Liver (tissue), 3 donors: ENCODE results near the gene IPO5.

Source experiments
- GABPA ChIP-seq, 2 donors: IDR thresholded peaks in 1 of 2; conservative IDR thresholded peaks in 1 of 2; 2 replicates each; pipeline ENCODE4 v1.6.1; 2016; ENCODE audit warnings: antibody characterized with exemption in 2 of 2, mild to moderate bottlenecking in 1 of 2, moderate library complexity in 1 of 2
- JUND ChIP-seq, 2 donors: IDR thresholded peaks; 2 replicates each; pipeline ENCODE4 v1.6.1; 2016; ENCODE audit warnings: antibody characterized with exemption in 2 of 2
- MAX ChIP-seq: IDR thresholded peaks from 2 replicates; pipeline ENCODE4 v1.6.1; 2016; ENCODE audit warnings: antibody characterized with exemption
- NR2F2 ChIP-seq: IDR thresholded peaks from 2 replicates; pipeline ENCODE4 v1.6.1; 2016; ENCODE audit warnings: antibody characterized with exemption
- RAD21 ChIP-seq, 2 donors: IDR thresholded peaks; 2 replicates each; pipeline ENCODE4 v1.6.1; 2016; ENCODE audit warnings: antibody characterized with exemption in 2 of 2, mild to moderate bottlenecking in 2 of 2
- RXRA ChIP-seq, 2 donors: IDR thresholded peaks; 2 replicates each; pipeline ENCODE4 v1.6.1; 2017 to 2018; ENCODE audit warnings: antibody characterized with exemption in 2 of 2, mild to moderate bottlenecking in 1 of 2
- SP1 ChIP-seq: IDR thresholded peaks from 2 replicates; pipeline ENCODE4 v1.6.1; 2018; ENCODE audit warnings: antibody characterized with exemption, mild to moderate bottlenecking
- TAF1 ChIP-seq: conservative IDR thresholded peaks from 2 replicates; pipeline ENCODE4 v1.6.1; 2016; ENCODE audit warnings: antibody characterized with exemption, mild to moderate bottlenecking
- TF ChIP-seq, protein P1 (sequence below): fragments of 150-350 bp; IDR thresholded peaks from 2 replicates; pipeline ENCODE4 v1.5.1; 2017; ENCODE audit warnings: improper control_type of control experiment, low read depth, low read length; ENCODE audit not compliant: missing input control
- TF ChIP-seq, protein P2 (sequence below): IDR thresholded peaks from 2 replicates; pipeline ENCODE4 v1.6.1; 2016; ENCODE audit warnings: antibody characterized with exemption
- TF ChIP-seq, protein P3 (sequence below): IDR thresholded peaks from 2 replicates; pipeline ENCODE4 v1.6.1; 2016; ENCODE audit warnings: antibody characterized with exemption, mild to moderate bottlenecking
- donor health status: healthy.
- donor health status: healthy.

GRCh38 chr13:97904059-97904458, 49.4 kb upstream of the IPO5 start:
- TF ChIP-seq MAX, result no peak
- TF ChIP-seq, protein P1, sequence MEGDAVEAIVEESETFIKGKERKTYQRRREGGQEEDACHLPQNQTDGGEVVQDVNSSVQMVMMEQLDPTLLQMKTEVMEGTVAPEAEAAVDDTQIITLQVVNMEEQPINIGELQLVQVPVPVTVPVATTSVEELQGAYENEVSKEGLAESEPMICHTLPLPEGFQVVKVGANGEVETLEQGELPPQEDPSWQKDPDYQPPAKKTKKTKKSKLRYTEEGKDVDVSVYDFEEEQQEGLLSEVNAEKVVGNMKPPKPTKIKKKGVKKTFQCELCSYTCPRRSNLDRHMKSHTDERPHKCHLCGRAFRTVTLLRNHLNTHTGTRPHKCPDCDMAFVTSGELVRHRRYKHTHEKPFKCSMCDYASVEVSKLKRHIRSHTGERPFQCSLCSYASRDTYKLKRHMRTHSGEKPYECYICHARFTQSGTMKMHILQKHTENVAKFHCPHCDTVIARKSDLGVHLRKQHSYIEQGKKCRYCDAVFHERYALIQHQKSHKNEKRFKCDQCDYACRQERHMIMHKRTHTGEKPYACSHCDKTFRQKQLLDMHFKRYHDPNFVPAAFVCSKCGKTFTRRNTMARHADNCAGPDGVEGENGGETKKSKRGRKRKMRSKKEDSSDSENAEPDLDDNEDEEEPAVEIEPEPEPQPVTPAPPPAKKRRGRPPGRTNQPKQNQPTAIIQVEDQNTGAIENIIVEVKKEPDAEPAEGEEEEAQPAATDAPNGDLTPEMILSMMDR, result no peak
- no peak for TF ChIP-seq JUND (IDR thresholded peaks at IDR 0.05)
- TF ChIP-seq, protein P2, sequence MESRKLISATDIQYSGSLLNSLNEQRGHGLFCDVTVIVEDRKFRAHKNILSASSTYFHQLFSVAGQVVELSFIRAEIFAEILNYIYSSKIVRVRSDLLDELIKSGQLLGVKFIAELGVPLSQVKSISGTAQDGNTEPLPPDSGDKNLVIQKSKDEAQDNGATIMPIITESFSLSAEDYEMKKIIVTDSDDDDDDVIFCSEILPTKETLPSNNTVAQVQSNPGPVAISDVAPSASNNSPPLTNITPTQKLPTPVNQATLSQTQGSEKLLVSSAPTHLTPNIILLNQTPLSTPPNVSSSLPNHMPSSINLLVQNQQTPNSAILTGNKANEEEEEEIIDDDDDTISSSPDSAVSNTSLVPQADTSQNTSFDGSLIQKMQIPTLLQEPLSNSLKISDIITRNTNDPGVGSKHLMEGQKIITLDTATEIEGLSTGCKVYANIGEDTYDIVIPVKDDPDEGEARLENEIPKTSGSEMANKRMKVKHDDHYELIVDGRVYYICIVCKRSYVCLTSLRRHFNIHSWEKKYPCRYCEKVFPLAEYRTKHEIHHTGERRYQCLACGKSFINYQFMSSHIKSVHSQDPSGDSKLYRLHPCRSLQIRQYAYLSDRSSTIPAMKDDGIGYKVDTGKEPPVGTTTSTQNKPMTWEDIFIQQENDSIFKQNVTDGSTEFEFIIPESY, result no peak
- TF ChIP-seq RXRA (IDR thresholded peaks at IDR 0.05), result no peak
- no peak for TF ChIP-seq NR2F2
- TF ChIP-seq, protein P3, sequence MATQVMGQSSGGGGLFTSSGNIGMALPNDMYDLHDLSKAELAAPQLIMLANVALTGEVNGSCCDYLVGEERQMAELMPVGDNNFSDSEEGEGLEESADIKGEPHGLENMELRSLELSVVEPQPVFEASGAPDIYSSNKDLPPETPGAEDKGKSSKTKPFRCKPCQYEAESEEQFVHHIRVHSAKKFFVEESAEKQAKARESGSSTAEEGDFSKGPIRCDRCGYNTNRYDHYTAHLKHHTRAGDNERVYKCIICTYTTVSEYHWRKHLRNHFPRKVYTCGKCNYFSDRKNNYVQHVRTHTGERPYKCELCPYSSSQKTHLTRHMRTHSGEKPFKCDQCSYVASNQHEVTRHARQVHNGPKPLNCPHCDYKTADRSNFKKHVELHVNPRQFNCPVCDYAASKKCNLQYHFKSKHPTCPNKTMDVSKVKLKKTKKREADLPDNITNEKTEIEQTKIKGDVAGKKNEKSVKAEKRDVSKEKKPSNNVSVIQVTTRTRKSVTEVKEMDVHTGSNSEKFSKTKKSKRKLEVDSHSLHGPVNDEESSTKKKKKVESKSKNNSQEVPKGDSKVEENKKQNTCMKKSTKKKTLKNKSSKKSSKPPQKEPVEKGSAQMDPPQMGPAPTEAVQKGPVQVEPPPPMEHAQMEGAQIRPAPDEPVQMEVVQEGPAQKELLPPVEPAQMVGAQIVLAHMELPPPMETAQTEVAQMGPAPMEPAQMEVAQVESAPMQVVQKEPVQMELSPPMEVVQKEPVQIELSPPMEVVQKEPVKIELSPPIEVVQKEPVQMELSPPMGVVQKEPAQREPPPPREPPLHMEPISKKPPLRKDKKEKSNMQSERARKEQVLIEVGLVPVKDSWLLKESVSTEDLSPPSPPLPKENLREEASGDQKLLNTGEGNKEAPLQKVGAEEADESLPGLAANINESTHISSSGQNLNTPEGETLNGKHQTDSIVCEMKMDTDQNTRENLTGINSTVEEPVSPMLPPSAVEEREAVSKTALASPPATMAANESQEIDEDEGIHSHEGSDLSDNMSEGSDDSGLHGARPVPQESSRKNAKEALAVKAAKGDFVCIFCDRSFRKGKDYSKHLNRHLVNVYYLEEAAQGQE, result no peak
- no peak for TF ChIP-seq GABPA (IDR thresholded peaks at IDR 0.05 in 1 of 2, conservative IDR thresholded peaks at IDR 0.05 in 1 of 2)
- no peak for TF ChIP-seq SP1
- no peak for TF ChIP-seq RAD21 (IDR thresholded peaks at IDR 0.05)
- no peak for TF ChIP-seq TAF1
